GM18951 (cell line): ENCODE results near the gene INPP5J.

ENCODE experiments used
- POLR2A ChIP-seq: IDR thresholded peaks from 4 replicates; pipeline ENCODE4 v1.6.1; 2011; ENCODE audit warnings: mild to moderate bottlenecking; ENCODE audit not compliant: insufficient read length, insufficient read depth; ENCODE audit errors: extremely low read depth
- in situ Hi-C: fragments of 300-500 bp; cut with MboI; formaldehyde crosslinking; loops from one replicate; pipeline ENCODE4 v1.12.0; 2022; ENCODE audit warnings: low sequenced_read_pairs, mixed read lengths, inconsistent platforms; ENCODE audit not compliant: unreplicated experiment

The INPP5J gene

DNA sequence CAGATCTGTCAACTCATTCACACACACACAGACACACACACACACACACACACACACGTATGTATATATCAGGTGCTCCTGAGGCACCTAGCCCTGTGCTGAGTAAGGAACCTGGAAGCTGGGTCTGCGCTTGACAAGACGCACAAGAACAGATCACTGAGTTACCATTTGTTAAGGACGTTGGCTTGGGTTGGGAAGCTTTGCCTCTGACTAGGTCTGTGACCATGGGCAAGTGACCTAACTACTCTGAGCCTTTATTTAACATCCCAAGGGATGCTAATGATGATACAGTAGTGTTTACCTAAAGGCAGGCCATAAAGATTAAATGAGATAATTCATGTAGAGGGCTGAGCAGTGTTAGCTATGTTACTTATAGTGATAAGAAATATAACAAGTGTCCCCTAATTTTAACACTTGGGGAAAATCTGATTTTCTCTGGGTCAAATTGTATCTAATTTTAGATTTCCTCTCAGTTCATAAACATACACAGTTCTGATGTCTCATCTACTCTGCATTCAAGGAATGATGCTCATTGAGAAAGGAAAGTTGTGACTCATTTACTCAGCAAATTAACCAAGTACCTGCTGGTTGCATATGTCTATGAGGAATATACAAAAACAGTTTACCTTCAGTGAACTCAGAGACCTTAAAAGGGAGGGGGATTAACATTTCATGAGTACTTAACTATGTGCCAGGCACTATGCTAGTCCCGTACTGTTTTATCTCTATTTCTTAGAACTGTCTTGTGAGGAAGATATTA is 50.8 kb downstream of the INPP5J start:
- in situ Hi-C loops, result no loop called here
- no peak for TF ChIP-seq POLR2A

DNA sequence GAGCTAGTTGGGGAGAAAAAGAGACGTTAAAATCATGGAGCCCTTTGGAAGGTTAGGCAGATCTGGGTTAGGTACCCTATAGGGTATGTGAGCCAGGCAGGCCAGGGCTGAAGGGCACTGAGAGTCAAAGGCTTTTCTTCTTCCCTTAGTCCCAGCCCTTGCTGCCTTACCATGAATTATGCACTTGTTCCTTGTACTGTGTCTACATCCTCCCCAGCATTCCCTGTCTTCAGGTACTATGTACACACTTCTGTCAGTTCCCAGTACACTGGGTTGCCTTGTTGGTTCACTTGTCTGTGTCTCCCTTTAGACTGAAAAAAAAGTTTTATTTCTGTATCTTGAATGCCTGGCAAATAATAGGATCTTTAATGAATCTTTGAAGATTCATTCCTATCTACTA is 54.2 kb downstream of the INPP5J start:
- in situ Hi-C loops, result no loop called here
- no peak for TF ChIP-seq POLR2A

DNA sequence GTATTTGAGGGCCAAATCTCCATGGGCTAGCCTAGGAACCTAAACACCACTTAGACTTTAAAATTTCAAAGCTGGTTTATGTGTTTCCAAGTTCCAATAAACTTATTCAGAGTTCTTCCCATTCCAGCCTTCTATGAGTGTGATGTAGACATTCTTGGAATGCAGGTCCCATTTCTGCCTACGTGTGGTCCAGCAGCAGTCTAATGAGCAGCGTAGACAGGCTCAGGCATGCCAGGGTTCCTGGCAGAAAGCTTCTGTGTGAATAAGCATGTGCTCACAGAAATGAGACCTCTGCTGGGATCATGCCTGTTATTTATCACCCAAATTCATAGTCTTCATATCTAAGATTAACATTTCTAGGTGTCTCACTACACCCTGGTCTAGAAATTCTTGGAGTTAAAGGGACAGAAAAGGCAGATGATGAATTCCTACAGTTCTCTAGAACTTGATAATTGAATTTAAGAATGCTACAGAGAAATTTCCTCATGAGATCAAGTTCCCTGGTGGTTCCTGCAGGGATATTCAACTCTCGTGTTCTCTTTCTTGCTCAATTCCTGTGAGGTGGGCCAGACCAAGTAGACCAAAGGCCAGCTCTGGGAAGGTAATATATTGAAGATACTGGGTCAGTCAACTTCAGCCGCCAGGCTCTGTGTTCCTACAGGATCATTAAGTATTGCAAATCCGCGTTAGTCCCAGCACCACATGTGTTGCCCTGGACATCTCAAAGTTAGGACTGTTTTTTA is 54.8 kb downstream of the INPP5J start:
- in situ Hi-C loops, result no loop called here
- no peak for TF ChIP-seq POLR2A

GRCh38 chr22:31178859-31179258 is 56.1 kb downstream of the INPP5J start:
- in situ Hi-C loops, result no loop called here
- TF ChIP-seq POLR2A, result no peak

DNA sequence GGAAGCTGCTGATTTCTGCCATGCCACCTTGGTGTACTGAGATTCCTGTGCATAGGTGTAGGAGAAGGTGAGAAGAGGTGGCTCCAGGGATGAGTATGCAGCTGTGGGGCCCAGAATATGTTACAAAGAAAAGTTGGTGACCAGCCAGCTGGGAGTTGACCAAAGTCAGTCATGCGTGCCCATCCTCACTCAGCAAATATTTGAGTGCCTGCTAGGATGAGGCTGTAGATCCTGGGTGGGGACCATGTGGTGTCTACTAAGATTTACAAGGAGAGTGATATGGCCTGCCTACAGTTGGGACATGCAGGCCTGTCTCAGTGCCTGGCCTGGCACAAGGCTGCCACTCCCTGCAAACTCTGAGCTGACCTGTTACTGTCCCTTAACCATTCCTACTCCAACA is 56.6 kb downstream of the INPP5J start:
- in situ Hi-C loops, result no loop called here
- no peak for TF ChIP-seq POLR2A

- in situ Hi-C loops, result no loop called here
- no peak for TF ChIP-seq POLR2A
These were observed 61.2 kb downstream of the INPP5J start for GRCh38 chr22:31184015-31184414.
